Neuronal stem cell (in vitro differentiated cells): Measurements from ENCODE around the gene CDH23.

Source experiments
- DNase-seq: peaks from one replicate; pipeline ENCODE4 v3.0.0-alpha.2; 2013; ENCODE audit warnings: low spot score
- H2AFZ ChIP-seq: one replicate; pipeline ENCODE4 v1.6.1; 2013; ENCODE audit warnings: mild to moderate bottlenecking, low read length, inconsistent platforms
- H2AK5ac ChIP-seq: 2 replicates; pipeline ENCODE4 v1.6.1; 2013; ENCODE audit warnings: low read depth, mild to moderate bottlenecking, inconsistent platforms, low read length, moderate library complexity, mixed read lengths
- H2BK120ac ChIP-seq: 2 replicates; pipeline ENCODE4 v1.6.1; 2013; ENCODE audit warnings: low read depth, mild to moderate bottlenecking, inconsistent platforms, low read length, moderate library complexity, mixed read lengths
- H2BK12ac ChIP-seq: one replicate; pipeline ENCODE4 v1.6.1; 2013; ENCODE audit warnings: low read length, inconsistent platforms
- H2BK15ac ChIP-seq: 2 replicates; pipeline ENCODE4 v1.6.1; 2013; ENCODE audit warnings: mild to moderate bottlenecking, low read length, inconsistent platforms, mixed read lengths
- H2BK5ac ChIP-seq: one replicate; pipeline ENCODE4 v1.6.1; 2013; ENCODE audit warnings: inconsistent platforms, mild to moderate bottlenecking, low read length, moderate library complexity
- H3K14ac ChIP-seq: one replicate; pipeline ENCODE4 v1.6.1; 2013; ENCODE audit warnings: low read length, inconsistent platforms
- H3K18ac ChIP-seq: 2 replicates; pipeline ENCODE4 v1.6.1; 2013; ENCODE audit warnings: low read length, inconsistent platforms
- H3K23ac ChIP-seq: 2 replicates; pipeline ENCODE4 v1.6.1; 2013; ENCODE audit warnings: low read depth, mild to moderate bottlenecking, mixed read lengths, low read length, inconsistent platforms; ENCODE audit not compliant: poor library complexity
- H3K27ac ChIP-seq: replicated peaks from 3 replicates; pipeline ENCODE4 v1.5.1; 2013; ENCODE audit warnings: low read length, inconsistent platforms
- H3K27me3 ChIP-seq, 3 experiments: 2 replicates each; pipeline ENCODE4 v1.6.1; 2013; ENCODE audit warnings: low read length in 3 of 3, mild to moderate bottlenecking in 2 of 3, inconsistent platforms in 1 of 3, low read depth in 1 of 3, mixed read lengths in 1 of 3, moderate library complexity in 1 of 3; ENCODE audit not compliant: control insufficient read depth in 3 of 3, insufficient read depth in 3 of 3
- H3K36me3 ChIP-seq, 2 donors: replicated peaks in 1 of 2; 2 replicates each; pipeline ENCODE4 v1.6.1; 2013; ENCODE audit warnings: low read length in 2 of 2; ENCODE audit not compliant: control insufficient read depth in 2 of 2, insufficient read depth in 2 of 2
- H3K4ac ChIP-seq: 2 replicates; pipeline ENCODE4 v1.6.1; 2013; ENCODE audit warnings: inconsistent platforms, mild to moderate bottlenecking, low read length, moderate library complexity
- H3K4me1 ChIP-seq, 2 donors: 1 replicate in 1 of 2; 2 replicates in 1 of 2; pipeline ENCODE4 v1.6.1; 2013; ENCODE audit warnings: low read length in 2 of 2, low read depth in 1 of 2; ENCODE audit not compliant: control insufficient read depth in 2 of 2, insufficient read depth in 1 of 2
- H3K4me2 ChIP-seq: one replicate; pipeline ENCODE4 v1.6.1; 2013; ENCODE audit warnings: mild to moderate bottlenecking, low read length, inconsistent platforms; ENCODE audit not compliant: insufficient read depth, poor library complexity, severe bottlenecking
- H3K4me3 ChIP-seq, 2 donors: 2 replicates each; pipeline ENCODE4 v1.5.1; 2013; ENCODE audit warnings: low read length in 2 of 2, mild to moderate bottlenecking in 2 of 2, inconsistent platforms in 1 of 2, moderate library complexity in 1 of 2
- H3K79me1 ChIP-seq: one replicate; pipeline ENCODE4 v1.6.1; 2013; ENCODE audit warnings: low read depth, mild to moderate bottlenecking, inconsistent platforms, low read length, moderate library complexity
- H3K9ac ChIP-seq: one replicate; pipeline ENCODE4 v1.6.1; 2013; ENCODE audit warnings: mild to moderate bottlenecking, low read depth, low read length, inconsistent platforms; ENCODE audit not compliant: poor library complexity
- H3K9me3 ChIP-seq, 2 donors: replicated peaks in 1 of 2; 2 replicates each; pipeline versions ENCODE3 to v1.6.1; 2013; ENCODE audit warnings: low read length in 2 of 2, mild to moderate bottlenecking in 2 of 2, inconsistent platforms in 1 of 2, low read depth in 1 of 2, mixed read lengths in 1 of 2, moderate library complexity in 1 of 2; ENCODE audit not compliant: control insufficient read depth in 2 of 2, insufficient read depth in 1 of 2
- H4K8ac ChIP-seq: one replicate; pipeline ENCODE4 v1.6.1; 2013; ENCODE audit warnings: low read depth, mild to moderate bottlenecking, inconsistent platforms, low read length, moderate library complexity
- H4K91ac ChIP-seq: one replicate; pipeline ENCODE4 v1.6.1; 2013; ENCODE audit warnings: low read length, low read depth, mild to moderate bottlenecking, inconsistent platforms; ENCODE audit not compliant: poor library complexity
- WGBS, 2 donors: extraction: QIAGEN DNeasy Blood & Tissue Kit; methylation state at CpG; one replicate each; pipeline ENCODE4 v1.1.7; 2013; ENCODE audit warnings: missing lambda C conversion rate in 2 of 2, mixed read lengths in 1 of 2; ENCODE audit not compliant: insufficient read length in 2 of 2, insufficient replicate concordance in 1 of 2; ENCODE audit errors: extremely low coverage in 2 of 2; 5-methylcytosine and 5-hydroxymethylcytosine counted together

Gene CDH23

GRCh38 chr10:71657604-71658466, 261.1 kb downstream of the CDH23 start:
- H2AK5ac ChIP-seq: no peak overlapping the region
- DNase-seq: peak; percentile 37
- no CpG with 5 or more reads among the region's 16 CpGs for WGBS, 2 donors
- no peak overlapping the region for H3K4ac ChIP-seq
- no peak overlapping the region for H3K18ac ChIP-seq
- no peak overlapping the region for H2BK5ac ChIP-seq
- no peaks in the 10 kb centered on the region for H3K9me3 ChIP-seq
- peaks cover 0 to 13% (median 0%) of the 10 kb centered on the region in 3 experiments for H3K27me3 ChIP-seq
- peak overlapping the region; percentile 74 for H3K27ac ChIP-seq
- H3K14ac ChIP-seq: no peak overlapping the region
- H3K4me1 ChIP-seq: peaks cover 11 to 34% of the 10 kb centered on the region in 2 donors
- no peak overlapping the region for H3K4me3 ChIP-seq
- no peaks in the 10 kb centered on the region for H3K36me3 ChIP-seq
- H2BK120ac ChIP-seq: no peak overlapping the region
- peak overlapping the region; percentile 43 for H3K4me2 ChIP-seq
- H2BK12ac ChIP-seq: no peak overlapping the region
- no peak overlapping the region for H2BK15ac ChIP-seq
- H4K91ac ChIP-seq: no peak overlapping the region
- no peaks in the 10 kb centered on the region for H3K79me1 ChIP-seq
- H4K8ac ChIP-seq: no peak overlapping the region
- H3K23ac ChIP-seq: no peak overlapping the region
- H2AFZ ChIP-seq: peak overlapping the region; percentile 86
- no peak overlapping the region for H3K9ac ChIP-seq

GRCh38 chr10:71658467-71658745, 261.7 kb downstream of the CDH23 start:
- Histone ChIP-seq H3K14ac (no peak overlapping the region), H3K4me2 (peak overlapping the region; percentile 21), H3K4me1 (peaks cover 11 to 34% of the 10 kb centered on the region in 2 donors), H2AFZ (no peak overlapping the region), H3K9me3 (no peaks in the 10 kb centered on the region), H3K23ac (no peak overlapping the region), H3K18ac (peak overlapping the region; percentile 44), H4K8ac (no peak overlapping the region), H3K9ac (no peak overlapping the region), H2BK5ac (no peak overlapping the region), H2BK120ac (no peak overlapping the region), H2AK5ac (peak overlapping the region; percentile 16), H2BK15ac (no peak overlapping the region), H3K36me3 (no peaks in the 10 kb centered on the region), H3K27ac (peak overlapping the region; percentile 74), H3K79me1 (no peaks in the 10 kb centered on the region), H4K91ac (no peak overlapping the region), H3K4me3 (no peak overlapping the region), H3K27me3 (peaks cover 0 to 10% (median 0%) of the 10 kb centered on the region in 3 experiments), H2BK12ac (no peak overlapping the region), H3K4ac (no peak overlapping the region)
- WGBS, 2 donors: no CpG with 5 or more reads among the region's 8 CpGs
- DNase-seq: no peak

- peaks cover 11 to 34% of the 10 kb centered on the region in 2 donors for H3K4me1 ChIP-seq
- no peak overlapping the region for H3K4me2 ChIP-seq
These were observed 262.5 kb downstream of the CDH23 start for GRCh38 chr10:71659111-71659634.

GRCh38 chr10:71659737-71660136, 263.0 kb downstream of the CDH23 start:
- H3K9me3 ChIP-seq: no peaks in the 10 kb centered on the region
- H2BK12ac ChIP-seq: no peak overlapping the region
- H2AK5ac ChIP-seq: no peak overlapping the region
- H3K18ac ChIP-seq: no peak overlapping the region
- no peaks in the 10 kb centered on the region for H3K79me1 ChIP-seq
- no peak overlapping the region for H3K27ac ChIP-seq
- H3K4me3 ChIP-seq: no peak overlapping the region
- no peak overlapping the region for H3K9ac ChIP-seq
- H3K4ac ChIP-seq: no peak overlapping the region
- no CpG with 5 or more reads among the region's 10 CpGs for WGBS, 2 donors
- H2BK120ac ChIP-seq: no peak overlapping the region
- H3K4me1 ChIP-seq: peaks cover 11 to 33% of the 10 kb centered on the region in 2 donors
- no peak overlapping the region for H2BK5ac ChIP-seq
- H3K36me3 ChIP-seq: no peaks in the 10 kb centered on the region
- no peak overlapping the region for H3K4me2 ChIP-seq
- H2BK15ac ChIP-seq: no peak overlapping the region
- H3K27me3 ChIP-seq: peaks cover 0 to 10% (median 0%) of the 10 kb centered on the region in 3 experiments
- no peak overlapping the region for H4K91ac ChIP-seq
- no peak for DNase-seq
- no peak overlapping the region for H2AFZ ChIP-seq
- no peak overlapping the region for H3K23ac ChIP-seq
- no peak overlapping the region for H3K14ac ChIP-seq
- no peak overlapping the region for H4K8ac ChIP-seq

More at GRCh38 chr10:71659111-71659634, 262.5 kb downstream of the CDH23 start:
- Histone ChIP-seq H3K36me3 (no peaks in the 10 kb centered on the region), H3K4ac (no peak overlapping the region), H4K91ac (no peak overlapping the region), H2BK12ac (peak overlapping the region; percentile 30), H3K27ac (no peak overlapping the region), H3K14ac (no peak overlapping the region), H2AFZ (no peak overlapping the region), H3K79me1 (no peaks in the 10 kb centered on the region), H3K27me3 (peaks cover 0 to 10% (median 0%) of the 10 kb centered on the region in 3 experiments), H4K8ac (no peak overlapping the region), H2AK5ac (no peak overlapping the region), H3K4me3 (no peak overlapping the region), H2BK120ac (no peak overlapping the region), H3K9me3 (no peaks in the 10 kb centered on the region), H3K23ac (no peak overlapping the region), H2BK5ac (no peak overlapping the region), H3K18ac (peak overlapping the region; percentile 4), H3K9ac (no peak overlapping the region), H2BK15ac (no peak overlapping the region)
- WGBS, 2 donors: no CpG with 5 or more reads among the region's 5 CpGs
- peak; percentile 65 for DNase-seq
